Skin of body (tissue), 2 donors: ENCODE data around the gene SLC8A2. TPM values are rescaled to one million over a fixed set of nuclear protein-coding genes. Genes with fewer than 3 reads are reported as not detected.
"Not testable (repeated sequence)": the region's sequence is repeated elsewhere in the genome, so short reads cannot be mapped to it uniquely, and the experiment has no call there.

Experiments used
- DNase-seq: peaks from one replicate; lab custom pipeline; 2025; lab: John Stamatoyannopoulos, UW
- total RNA-seq: library from RNA; depleted of rRNA; stranded (reverse); fragments of >200 nt; gene quantifications from one replicate; pipeline ENCODE4 v1.2.3, GENCODE V29; 2014

SLC8A2 gene
- total RNA-seq, 1 donor from 2014 or later, result 0.39 TPM

- no peak for DNase-seq
Measured at GRCh38 chr19:47487551-47488515, 16.1 kb upstream of the SLC8A2 start.

DNA sequence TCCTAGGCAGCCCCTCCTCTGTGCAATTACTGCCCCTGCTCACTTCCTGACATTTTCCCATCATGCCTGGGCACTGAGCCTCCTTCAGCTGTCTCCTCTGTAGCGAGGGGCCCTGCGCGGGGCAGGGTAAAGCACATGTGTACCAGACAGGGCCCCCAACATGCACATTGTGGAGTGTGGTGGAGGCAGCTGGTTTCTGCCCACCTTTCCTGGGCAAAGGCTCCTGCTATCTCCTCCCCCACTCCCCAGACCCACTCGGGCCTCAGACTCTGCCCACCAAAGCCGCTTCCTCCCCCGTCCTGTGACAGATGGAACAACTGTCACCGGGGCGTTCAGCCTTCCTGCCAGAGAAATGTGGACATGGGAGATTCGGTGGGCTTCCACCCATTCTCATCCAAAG, 15.2 kb upstream of the SLC8A2 start:
- no peak for DNase-seq

GRCh38 chr19:47486220-47486619, 14.5 kb upstream of the SLC8A2 start:
- DNase-seq, result not testable (repeated sequence)

DNA sequence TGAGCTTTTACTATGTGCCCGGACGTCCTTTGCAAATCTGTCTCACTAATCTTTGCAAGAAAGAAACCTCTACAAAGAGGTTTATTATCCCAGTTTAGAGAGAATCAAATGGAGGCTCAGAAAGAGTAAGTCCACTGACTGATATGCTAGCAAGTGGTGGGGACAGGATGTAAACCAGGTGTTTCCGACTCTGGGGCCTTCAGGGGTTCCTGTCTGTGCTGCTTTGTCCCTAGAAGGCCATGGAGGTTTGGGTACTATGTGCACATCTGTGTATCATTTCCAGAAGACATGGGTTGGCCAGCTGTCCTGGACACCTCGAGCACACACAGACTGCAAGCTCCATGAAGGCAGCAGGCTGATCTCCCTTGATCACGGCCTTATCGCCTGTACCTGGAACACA, 13.5 kb upstream of the SLC8A2 start:
- no peak for DNase-seq

GRCh38 chr19:47483800-47484690, 12.4 kb upstream of the SLC8A2 start, which contains the start of gene KPTN:
TSS of gene KPTN (minus strand) at chr19:47484219. CDS start at chr19:47484160, 59 bp downstream.
- DNase-seq, result peak; percentile 93

DNA sequence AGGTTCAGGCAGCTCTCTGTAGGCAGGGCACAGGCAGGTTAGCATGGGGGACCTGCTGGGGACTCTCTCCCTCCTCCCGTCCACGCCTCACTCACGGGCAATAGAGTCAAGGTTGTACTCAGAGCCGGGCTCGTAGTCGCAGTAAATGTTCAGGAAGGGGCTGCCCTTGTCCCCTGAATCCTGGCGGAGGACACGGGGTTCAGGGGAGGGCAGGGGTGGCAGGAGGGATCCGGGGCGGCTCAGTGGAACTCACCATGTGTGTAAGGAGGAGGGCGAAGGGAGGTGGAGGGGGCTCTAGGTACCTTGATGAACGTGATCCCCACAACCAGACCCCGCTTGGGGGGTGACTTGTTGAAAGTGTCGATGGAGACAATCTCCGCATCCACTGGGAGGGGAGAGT, 11.5 kb upstream of the SLC8A2 start:
- DNase-seq, result no peak

- no peak for DNase-seq
Measured at GRCh38 chr19:47481460-47482052, 9.9 kb upstream of the SLC8A2 start.

GRCh38 chr19:47480658-47481057, 9.0 kb upstream of the SLC8A2 start:
- DNase-seq, result no peak

DNA sequence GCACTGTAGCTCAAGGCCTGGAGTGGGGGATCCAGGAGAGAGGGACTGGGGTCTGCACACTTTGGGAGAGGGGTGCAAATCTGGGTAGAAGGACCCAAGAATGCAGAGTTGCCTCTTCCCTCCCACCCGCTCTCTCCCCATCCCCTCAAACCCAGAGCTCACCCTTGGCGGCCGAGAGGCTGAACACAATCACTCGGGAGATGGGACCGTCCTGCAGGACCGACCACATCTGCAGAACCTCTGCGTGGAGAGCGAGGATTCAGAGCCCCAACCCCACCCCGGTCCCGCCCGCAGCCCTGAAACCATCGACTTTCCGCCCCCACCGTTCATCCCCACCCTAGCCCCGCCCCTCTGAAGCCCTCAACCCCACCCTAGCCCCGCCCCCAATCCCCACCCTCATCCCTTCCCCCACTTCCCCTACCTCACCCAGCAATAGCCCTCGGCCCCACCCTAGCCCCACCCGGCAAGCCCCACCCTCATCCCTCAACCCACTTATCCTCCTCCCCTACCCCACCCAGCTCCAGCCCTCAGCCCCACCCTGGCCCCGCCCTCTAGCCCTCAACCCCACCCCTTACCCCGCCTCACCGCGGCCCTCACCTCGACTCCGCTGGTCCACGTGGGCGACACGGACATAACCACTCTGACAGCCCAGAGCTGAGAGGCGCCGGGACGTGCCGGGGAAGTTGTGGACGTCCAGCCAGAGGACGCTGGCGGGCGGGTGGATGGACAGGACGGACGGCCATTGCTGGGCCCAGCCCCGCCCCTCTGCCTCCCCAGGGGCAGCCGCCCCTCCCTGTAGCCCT, 8.2 kb upstream of the SLC8A2 start:
- no peak for DNase-seq

GRCh38 chr19:47476438-47476972, 4.8 kb upstream of the SLC8A2 start:
- DNase-seq, result no peak

DNA sequence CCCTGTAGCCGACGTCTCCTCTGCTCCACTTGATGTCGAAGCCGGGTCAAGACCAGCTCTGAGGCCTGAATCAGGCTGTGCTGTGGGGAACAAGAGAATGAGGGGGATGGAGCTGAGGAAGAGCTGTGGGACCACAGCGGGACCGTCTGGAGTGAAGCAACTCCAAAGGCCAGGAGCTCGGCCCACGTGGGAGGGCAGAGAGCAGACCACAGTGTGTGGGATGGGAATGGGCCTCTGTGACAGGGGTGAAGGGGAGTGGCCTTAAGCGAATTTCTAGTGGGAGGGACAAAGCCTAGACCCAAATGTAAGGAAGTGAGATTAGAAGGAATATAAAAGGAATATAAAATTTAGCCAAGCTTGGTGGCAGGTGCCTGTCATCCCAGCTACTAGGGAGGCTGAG, 3.8 kb upstream of the SLC8A2 start:
- no peak for DNase-seq

DNA sequence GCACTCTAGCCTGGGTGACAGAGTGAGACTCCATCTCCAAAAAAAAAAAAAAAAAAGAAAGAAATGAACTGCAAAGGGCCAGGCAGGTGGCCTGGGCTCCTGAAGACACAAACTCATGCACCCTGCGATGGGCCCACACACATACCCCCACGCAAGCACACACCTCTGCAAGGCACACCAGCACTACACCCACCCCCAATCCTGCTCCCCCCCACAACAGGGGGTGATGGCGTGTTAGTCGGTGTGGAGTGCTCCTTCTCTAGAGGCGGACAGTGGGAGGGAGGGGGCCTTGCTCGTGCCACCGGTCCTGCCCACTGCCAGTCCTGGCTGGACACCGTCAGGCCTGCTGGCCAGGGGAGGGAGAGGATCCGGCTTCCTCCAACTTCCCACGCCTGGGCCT, 1.6 kb upstream of the SLC8A2 start:
- DNase-seq, result no peak

GRCh38 chr19:47471381-47471732, 336 bp downstream of the SLC8A2 start:
- no peak for DNase-seq

- no peak for DNase-seq
Measured at GRCh38 chr19:47470447-47471195, 1.1 kb downstream of the SLC8A2 start.

DNA sequence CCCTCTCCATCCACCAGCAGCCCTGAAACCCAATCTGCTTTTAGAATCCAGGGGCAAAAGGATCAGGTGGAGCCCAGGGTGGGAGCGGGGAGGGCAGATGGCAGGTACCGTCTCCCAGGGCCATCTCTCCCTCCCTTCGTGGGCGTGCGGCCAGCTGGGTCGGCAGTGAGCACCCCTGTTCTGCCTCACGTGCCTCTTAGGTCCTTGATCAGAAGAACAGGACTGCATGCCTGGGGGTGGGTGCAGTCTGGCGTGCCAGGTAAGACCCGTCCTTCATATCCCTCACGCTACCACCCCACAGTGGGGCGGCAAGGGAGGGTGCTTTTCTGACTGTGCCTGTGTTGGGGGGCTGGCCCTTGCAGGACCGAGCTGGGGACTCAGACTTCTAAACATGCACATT, 2.0 kb downstream of the SLC8A2 start:
- DNase-seq, result no peak

GRCh38 chr19:47469363-47469700, 2.4 kb downstream of the SLC8A2 start:
- DNase-seq, result no peak

GRCh38 chr19:47467914-47468313, 3.8 kb downstream of the SLC8A2 start:
- DNase-seq, result no peak

DNA sequence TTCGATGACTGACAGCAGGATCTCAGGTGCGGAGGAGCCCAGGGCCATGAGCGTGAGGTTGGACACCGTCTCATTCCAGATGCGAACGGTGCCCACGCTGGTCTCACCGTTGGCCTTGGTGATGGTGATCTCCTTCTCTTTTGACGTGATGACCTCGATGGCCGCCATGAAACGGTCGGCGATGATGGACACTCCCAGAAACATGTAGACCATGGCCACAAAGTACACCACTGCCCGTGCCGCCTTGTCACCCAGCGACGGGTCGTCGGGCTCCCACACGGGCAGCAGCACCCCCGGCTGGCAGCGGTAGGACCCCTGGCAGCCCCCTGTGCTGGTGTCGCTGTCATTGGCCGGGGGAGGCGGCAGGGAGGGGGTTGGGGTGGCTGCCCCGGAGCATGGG, 5.7 kb downstream of the SLC8A2 start:
- no peak for DNase-seq

DNA sequence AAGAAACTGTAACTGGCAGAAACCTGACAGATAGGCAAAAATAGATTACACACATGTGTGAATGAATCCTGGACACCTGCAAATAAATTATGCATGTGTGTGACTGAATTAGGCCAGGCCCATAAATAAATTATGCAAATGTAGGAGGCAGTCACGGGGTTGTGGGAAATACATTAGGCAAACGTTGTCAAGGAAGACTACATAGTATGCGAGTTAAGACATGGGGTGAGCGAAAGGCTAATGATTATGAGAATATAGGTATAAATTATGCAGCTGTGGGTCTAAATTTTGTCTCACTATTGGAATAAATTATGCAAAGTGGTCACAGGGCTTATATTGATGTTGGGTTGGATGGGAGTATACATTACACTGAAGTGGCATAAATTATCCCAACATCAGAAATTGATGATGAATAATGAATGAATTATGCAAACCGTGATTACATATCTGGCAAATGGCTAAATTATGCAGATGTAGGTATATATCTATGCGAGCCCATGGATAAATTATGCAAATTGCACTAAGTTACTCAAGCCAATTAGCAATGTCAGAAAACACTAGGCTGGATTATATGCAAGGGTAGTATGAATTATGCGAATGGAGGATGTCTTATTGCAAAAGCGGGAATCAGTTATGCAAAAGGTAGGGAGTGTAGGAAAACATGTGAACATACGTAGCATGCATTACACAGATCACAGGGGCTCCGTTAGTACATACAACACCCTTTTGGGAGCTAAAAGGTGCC, 6.8 kb downstream of the SLC8A2 start:
- no peak for DNase-seq
